Measurements from ENCODE around the gene HES2.

The HES2 gene

GRCh38 chr1:6416295-6416656, 3.4 kb downstream of the HES2 start:
- Histone ChIP-seq H3K9me3 (ENCODE audit: control insufficient read depth, low read length) (no peaks in the 10 kb centered on the region), H3K4me1 (ENCODE audit: control insufficient read depth, insufficient read depth, low read length) (peaks cover 12% of the 10 kb centered on the region), H3K27me3 (ENCODE audit: control insufficient read depth, insufficient read depth, low read length, poor library complexity, severe bottlenecking) (peaks cover 80% of the 10 kb centered on the region), H3K27ac (ENCODE audit: insufficient read depth, low read depth, low read length, poor library complexity, severe bottlenecking) (no peak overlapping the region), H3K36me3 (ENCODE audit: control insufficient read depth, insufficient read depth, low read length) (no peaks in the 10 kb centered on the region), H3K4me3 (ENCODE audit: insufficient read depth, low read depth, low read length) (no peak overlapping the region)
- WGBS, 2 experiments: 84 to 88% methylated on average over 8 of the region's 8 CpGs

DNA sequence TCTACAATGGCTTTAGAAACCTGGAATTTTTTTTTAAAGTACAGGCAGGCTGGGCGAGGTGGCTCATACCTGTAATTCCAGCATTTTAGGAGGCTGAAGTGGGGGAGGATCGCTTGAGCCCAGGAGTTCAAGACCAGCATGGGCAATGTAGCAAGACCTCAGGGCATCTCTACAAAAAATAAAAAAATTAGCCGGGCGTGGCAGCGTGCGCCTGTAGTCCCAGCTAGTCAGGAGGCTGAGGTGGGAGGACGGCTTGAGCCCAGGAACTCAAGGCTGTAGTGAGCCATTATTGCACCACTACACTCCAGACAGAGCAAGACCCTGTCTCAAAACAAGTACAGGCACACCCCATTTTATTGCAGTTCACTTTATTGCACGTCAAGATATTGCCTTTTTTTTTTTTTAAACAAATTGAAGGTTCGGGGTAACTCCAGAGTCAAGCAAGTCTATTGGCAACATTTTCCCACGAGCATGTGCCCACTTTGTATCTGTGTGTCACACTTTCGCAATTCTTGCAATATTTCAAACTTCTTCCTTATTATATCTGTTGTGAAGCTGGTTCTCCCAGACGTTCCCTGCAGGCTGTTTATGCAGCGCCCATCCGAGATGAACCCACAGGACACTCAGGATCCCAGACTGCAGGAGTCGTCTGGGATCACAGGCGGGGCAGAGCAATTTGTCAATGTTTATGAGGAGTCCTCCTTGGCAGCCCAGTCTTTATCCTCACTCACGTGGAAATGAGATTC, 4.7 kb downstream of the HES2 start:
- H3K27me3 ChIP-seq (ENCODE audit: control insufficient read depth, insufficient read depth, low read length, poor library complexity, severe bottlenecking): peaks cover 68% of the 10 kb centered on the region
- no peak overlapping the region for H3K4me3 ChIP-seq (ENCODE audit: insufficient read depth, low read depth, low read length)
- H3K9me3 ChIP-seq (ENCODE audit: control insufficient read depth, low read length): no peaks in the 10 kb centered on the region
- no peaks in the 10 kb centered on the region for H3K36me3 ChIP-seq (ENCODE audit: control insufficient read depth, insufficient read depth, low read length)
- no peak overlapping the region for H3K27ac ChIP-seq (ENCODE audit: insufficient read depth, low read depth, low read length, poor library complexity, severe bottlenecking)
- whole genome bisulfite sequencing, 2 experiments: 84 to 88% methylated on average over 17 of the region's 17 CpGs
- peaks cover 10% of the 10 kb centered on the region for H3K4me1 ChIP-seq (ENCODE audit: control insufficient read depth, insufficient read depth, low read length)

DNA sequence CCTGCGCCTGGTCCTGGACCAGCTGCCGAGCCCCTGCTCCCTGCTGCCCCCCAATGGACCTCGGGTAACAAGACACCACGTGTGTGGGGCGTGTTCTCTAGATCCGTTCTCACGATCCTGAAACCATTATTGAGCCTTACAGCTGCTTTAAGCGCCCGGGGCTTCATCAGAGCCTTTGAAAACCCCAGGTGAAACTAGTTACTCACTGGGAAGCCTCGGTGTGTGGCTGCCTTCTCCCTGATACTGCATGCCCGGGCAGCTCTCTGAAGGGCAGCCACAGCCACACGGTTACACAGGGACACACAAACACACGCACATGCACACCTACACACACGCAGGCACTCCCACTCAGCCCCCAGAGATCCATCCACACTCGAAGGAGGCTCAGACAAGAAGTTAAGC, 5.3 kb downstream of the HES2 start:
- Histone ChIP-seq H3K9me3 (ENCODE audit: control insufficient read depth, low read length) (no peaks in the 10 kb centered on the region), H3K27ac (ENCODE audit: insufficient read depth, low read depth, low read length, poor library complexity, severe bottlenecking) (no peak overlapping the region), H3K4me1 (ENCODE audit: control insufficient read depth, insufficient read depth, low read length) (peaks cover 6% of the 10 kb centered on the region), H3K36me3 (ENCODE audit: control insufficient read depth, insufficient read depth, low read length) (no peaks in the 10 kb centered on the region), H3K27me3 (ENCODE audit: control insufficient read depth, insufficient read depth, low read length, poor library complexity, severe bottlenecking) (peaks cover 62% of the 10 kb centered on the region), H3K4me3 (ENCODE audit: insufficient read depth, low read depth, low read length) (no peak overlapping the region)
- WGBS, 2 experiments: 14 to 16% methylated on average over 15 of the region's 15 CpGs

- H3K9me3 ChIP-seq (ENCODE audit: control insufficient read depth, low read length): no peaks in the 10 kb centered on the region
- H3K4me1 ChIP-seq (ENCODE audit: control insufficient read depth, insufficient read depth, low read length): no peaks in the 10 kb centered on the region
- no peaks in the 10 kb centered on the region for H3K36me3 ChIP-seq (ENCODE audit: control insufficient read depth, insufficient read depth, low read length)
- H3K27ac ChIP-seq (ENCODE audit: insufficient read depth, low read depth, low read length, poor library complexity, severe bottlenecking): no peak overlapping the region
- peaks cover 46% of the 10 kb centered on the region for H3K27me3 ChIP-seq (ENCODE audit: control insufficient read depth, insufficient read depth, low read length, poor library complexity, severe bottlenecking)
- WGBS, 2 experiments: 87 to 92% methylated on average over 6 of the region's 6 CpGs
- no peak overlapping the region for H3K4me3 ChIP-seq (ENCODE audit: insufficient read depth, low read depth, low read length)
These were observed 6.8 kb downstream of the HES2 start for GRCh38 chr1:6412896-6413295.

- Histone ChIP-seq H3K4me1 (ENCODE audit: control insufficient read depth, insufficient read depth, low read length) (no peaks in the 10 kb centered on the region), H3K4me3 (ENCODE audit: insufficient read depth, low read depth, low read length) (no peak overlapping the region), H3K9me3 (ENCODE audit: control insufficient read depth, low read length) (no peaks in the 10 kb centered on the region), H3K27ac (ENCODE audit: insufficient read depth, low read depth, low read length, poor library complexity, severe bottlenecking) (no peak overlapping the region), H3K36me3 (ENCODE audit: control insufficient read depth, insufficient read depth, low read length) (no peaks in the 10 kb centered on the region), H3K27me3 (ENCODE audit: control insufficient read depth, insufficient read depth, low read length, poor library complexity, severe bottlenecking) (peaks cover 21% of the 10 kb centered on the region)
- 90 to 93% methylated on average over 12 to 13 of the region's 13 CpGs for WGBS, 2 experiments
These were observed 9.3 kb downstream of the HES2 start for GRCh38 chr1:6410248-6410893.

DNA sequence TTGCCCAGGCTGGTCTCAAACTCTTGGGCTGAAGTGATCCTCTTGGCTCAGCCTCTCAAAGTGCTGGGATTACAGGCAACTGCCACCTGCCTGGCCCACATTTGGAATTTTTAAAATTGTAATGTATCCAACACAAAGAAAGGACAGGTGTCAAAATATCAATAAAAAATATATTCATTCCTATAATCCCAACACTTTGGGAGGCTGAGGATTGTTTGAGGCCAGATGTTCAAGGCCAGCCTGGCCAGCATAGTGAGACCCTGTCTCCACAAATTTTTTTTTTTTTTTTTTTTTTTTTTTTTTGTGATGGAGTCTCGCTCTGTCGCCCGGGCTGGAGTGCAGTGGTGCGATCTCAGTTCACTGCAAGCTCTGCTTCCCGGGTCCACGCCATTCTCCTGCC, 10.0 kb downstream of the HES2 start:
- no peaks in the 10 kb centered on the region for H3K4me1 ChIP-seq (ENCODE audit: control insufficient read depth, insufficient read depth, low read length)
- H3K27me3 ChIP-seq (ENCODE audit: control insufficient read depth, insufficient read depth, low read length, poor library complexity, severe bottlenecking): peaks cover 21% of the 10 kb centered on the region
- WGBS, 2 experiments: 73 to 77% methylated on average over 6 of the region's 6 CpGs
- no peaks in the 10 kb centered on the region for H3K9me3 ChIP-seq (ENCODE audit: control insufficient read depth, low read length)
- no peaks in the 10 kb centered on the region for H3K36me3 ChIP-seq (ENCODE audit: control insufficient read depth, insufficient read depth, low read length)
- H3K27ac ChIP-seq (ENCODE audit: insufficient read depth, low read depth, low read length, poor library complexity, severe bottlenecking): no peak overlapping the region
- H3K4me3 ChIP-seq (ENCODE audit: insufficient read depth, low read depth, low read length): no peak overlapping the region

- Histone ChIP-seq H3K36me3 (ENCODE audit: control insufficient read depth, insufficient read depth, low read length) (no peaks in the 10 kb centered on the region), H3K4me1 (ENCODE audit: control insufficient read depth, insufficient read depth, low read length) (no peaks in the 10 kb centered on the region), H3K9me3 (ENCODE audit: control insufficient read depth, low read length) (no peaks in the 10 kb centered on the region), H3K27me3 (ENCODE audit: control insufficient read depth, insufficient read depth, low read length, poor library complexity, severe bottlenecking) (peaks cover 17% of the 10 kb centered on the region), H3K4me3 (ENCODE audit: insufficient read depth, low read depth, low read length) (no peak overlapping the region), H3K27ac (ENCODE audit: insufficient read depth, low read depth, low read length, poor library complexity, severe bottlenecking) (no peak overlapping the region)
- WGBS, 2 experiments: 93% methylated on average over 4 of the region's 4 CpGs
These were observed 10.7 kb downstream of the HES2 start for GRCh38 chr1:6409053-6409452.

DNA sequence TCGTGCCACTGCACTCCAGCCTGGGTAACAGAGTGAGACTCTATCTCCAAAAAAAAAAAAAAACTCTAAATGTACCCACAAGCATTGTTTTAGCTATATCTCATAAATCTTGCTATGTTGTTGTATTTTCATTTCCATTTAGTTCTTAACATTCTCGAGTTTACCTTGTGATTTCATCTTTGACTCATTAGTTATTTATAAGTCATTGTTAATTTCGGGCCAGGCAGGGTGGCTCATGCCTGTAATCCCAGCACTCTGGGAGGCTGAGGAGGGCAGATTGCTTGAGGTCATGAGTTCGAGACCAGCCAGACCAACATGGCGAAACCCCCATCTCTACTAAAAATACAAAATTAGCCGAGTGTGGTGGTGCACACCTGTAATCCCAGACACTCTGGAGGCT, 11.7 kb downstream of the HES2 start:
- H3K27me3 ChIP-seq (ENCODE audit: control insufficient read depth, insufficient read depth, low read length, poor library complexity, severe bottlenecking): peaks cover 10% of the 10 kb centered on the region
- no peak overlapping the region for H3K4me3 ChIP-seq (ENCODE audit: insufficient read depth, low read depth, low read length)
- 92 to 98% methylated on average over 6 of the region's 6 CpGs for WGBS, 2 experiments
- H3K9me3 ChIP-seq (ENCODE audit: control insufficient read depth, low read length): no peaks in the 10 kb centered on the region
- no peak overlapping the region for H3K27ac ChIP-seq (ENCODE audit: insufficient read depth, low read depth, low read length, poor library complexity, severe bottlenecking)
- no peaks in the 10 kb centered on the region for H3K4me1 ChIP-seq (ENCODE audit: control insufficient read depth, insufficient read depth, low read length)
- H3K36me3 ChIP-seq (ENCODE audit: control insufficient read depth, insufficient read depth, low read length): no peaks in the 10 kb centered on the region

DNA sequence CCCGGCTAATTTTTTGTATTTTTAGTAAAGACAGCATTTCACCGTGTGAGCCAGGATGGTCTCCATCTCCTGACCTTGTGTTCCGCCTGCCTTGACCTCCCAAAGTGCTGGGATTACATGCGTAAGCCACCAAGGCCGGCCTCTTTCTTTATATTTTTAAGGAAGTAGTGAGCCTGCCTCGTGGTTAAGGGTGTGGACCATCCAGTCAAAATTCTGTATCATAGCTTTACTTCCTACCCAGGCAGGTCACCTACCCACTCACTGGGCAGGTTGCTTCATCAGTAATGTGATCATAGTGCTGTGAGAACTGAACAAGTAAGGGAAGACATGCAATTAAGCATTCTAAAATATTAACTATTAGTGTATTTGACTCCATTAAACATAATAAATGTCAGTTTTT, 18.0 kb downstream of the HES2 start:
- WGBS, 2 experiments: 81 to 90% methylated on average over 6 of the region's 6 CpGs
- H3K36me3 ChIP-seq (ENCODE audit: control insufficient read depth, insufficient read depth, low read length): no peaks in the 10 kb centered on the region
- no peak overlapping the region for H3K27ac ChIP-seq (ENCODE audit: insufficient read depth, low read depth, low read length, poor library complexity, severe bottlenecking)
- no peaks in the 10 kb centered on the region for H3K9me3 ChIP-seq (ENCODE audit: control insufficient read depth, low read length)
- no peaks in the 10 kb centered on the region for H3K4me1 ChIP-seq (ENCODE audit: control insufficient read depth, insufficient read depth, low read length)
- H3K4me3 ChIP-seq (ENCODE audit: insufficient read depth, low read depth, low read length): no peak overlapping the region
- H3K27me3 ChIP-seq (ENCODE audit: control insufficient read depth, insufficient read depth, low read length, poor library complexity, severe bottlenecking): peaks cover 7% of the 10 kb centered on the region

GRCh38 chr1:6399294-6399693, 20.4 kb downstream of the HES2 start:
- no peaks in the 10 kb centered on the region for H3K9me3 ChIP-seq (ENCODE audit: control insufficient read depth, low read length)
- H3K27me3 ChIP-seq (ENCODE audit: control insufficient read depth, insufficient read depth, low read length, poor library complexity, severe bottlenecking): no peaks in the 10 kb centered on the region
- no peaks in the 10 kb centered on the region for H3K36me3 ChIP-seq (ENCODE audit: control insufficient read depth, insufficient read depth, low read length)
- no peak overlapping the region for H3K27ac ChIP-seq (ENCODE audit: insufficient read depth, low read depth, low read length, poor library complexity, severe bottlenecking)
- WGBS, 2 experiments: 98 to 100% methylated on average over 3 of the region's 3 CpGs
- no peaks in the 10 kb centered on the region for H3K4me1 ChIP-seq (ENCODE audit: control insufficient read depth, insufficient read depth, low read length)
- H3K4me3 ChIP-seq (ENCODE audit: insufficient read depth, low read depth, low read length): no peak overlapping the region
